Measurements from ENCODE around the gene LDLRAD3.

LDLRAD3 gene

DNA sequence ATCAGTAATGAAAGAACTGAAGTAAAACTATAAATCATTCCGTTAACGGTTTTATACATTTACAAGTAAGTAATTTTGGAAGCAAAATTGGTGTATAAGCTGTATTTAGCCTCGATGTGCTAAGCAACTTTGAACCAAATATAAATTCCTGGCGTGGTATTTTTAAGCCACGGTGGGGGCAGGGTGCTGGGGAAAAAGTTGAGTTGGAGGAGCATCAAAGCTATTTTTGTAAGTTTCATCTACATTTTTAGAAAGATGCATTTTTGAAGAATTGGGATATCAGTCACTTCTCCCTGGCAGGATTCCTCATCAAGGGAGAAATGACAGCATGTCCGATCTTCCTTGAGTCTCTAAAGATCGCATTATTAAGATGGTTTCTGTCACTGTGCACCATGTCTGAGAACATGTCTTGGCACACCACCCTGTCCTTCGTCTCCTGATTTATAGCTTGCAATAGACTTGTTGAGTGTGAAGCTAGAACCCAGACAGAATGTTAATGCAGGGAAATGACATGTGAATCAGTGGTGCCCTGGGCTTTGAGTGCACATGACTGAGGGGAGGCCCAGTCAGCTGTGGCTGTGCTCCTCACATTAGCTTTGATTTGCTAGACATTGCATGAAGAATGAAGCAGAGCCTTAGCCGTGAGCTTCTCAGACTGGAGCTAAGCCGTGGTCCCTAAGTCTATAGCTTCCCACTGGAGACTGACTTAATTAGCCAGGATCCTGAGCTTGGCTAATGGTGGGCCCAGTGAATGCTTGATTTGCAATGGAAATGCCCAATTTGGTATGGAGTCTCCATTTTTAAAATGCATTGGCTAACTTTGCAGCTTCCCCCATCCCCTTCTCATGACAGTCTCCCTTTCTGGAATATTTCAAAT lies 218.4 kb downstream of the LDLRAD3 start:
- no peaks in the 10 kb centered on the region for H4K20me1 ChIP-seq (ENCODE audit: insufficient read depth, low read length)
- TF ChIP-seq EZH2phosphoT487 (IDR thresholded peaks at IDR 0.05; ENCODE audit: low read depth) (no peak), CTCF (IDR thresholded peaks at IDR 0.05; ENCODE audit: low read depth, low read length) (no peak)
- no peaks in the 10 kb centered on the region for H3K36me3 ChIP-seq (replicated peaks; ENCODE audit: low read depth, low read length)
- H3K9me3 ChIP-seq (ENCODE audit: insufficient read depth, low read length) = no peaks in the 10 kb centered on the region
- no peak overlapping the region for H3K4me2 ChIP-seq (ENCODE audit: low read length)
- no peak overlapping the region for H3K27ac ChIP-seq (ENCODE audit: low read length)
- no peak overlapping the region for H2AFZ ChIP-seq (ENCODE audit: low read depth, low read length)
- no peak overlapping the region for H3K9ac ChIP-seq (ENCODE audit: low read length)
- no peaks in the 10 kb centered on the region for H3K79me2 ChIP-seq (ENCODE audit: low read length)
- no peaks in the 10 kb centered on the region for H3K4me1 ChIP-seq (ENCODE audit: low read length)
- H3K27me3 ChIP-seq (ENCODE audit: low read depth, low read length) = peaks cover 44% of the 10 kb centered on the region
- no peak overlapping the region for H3K4me3 ChIP-seq (ENCODE audit: low read length)

DNA sequence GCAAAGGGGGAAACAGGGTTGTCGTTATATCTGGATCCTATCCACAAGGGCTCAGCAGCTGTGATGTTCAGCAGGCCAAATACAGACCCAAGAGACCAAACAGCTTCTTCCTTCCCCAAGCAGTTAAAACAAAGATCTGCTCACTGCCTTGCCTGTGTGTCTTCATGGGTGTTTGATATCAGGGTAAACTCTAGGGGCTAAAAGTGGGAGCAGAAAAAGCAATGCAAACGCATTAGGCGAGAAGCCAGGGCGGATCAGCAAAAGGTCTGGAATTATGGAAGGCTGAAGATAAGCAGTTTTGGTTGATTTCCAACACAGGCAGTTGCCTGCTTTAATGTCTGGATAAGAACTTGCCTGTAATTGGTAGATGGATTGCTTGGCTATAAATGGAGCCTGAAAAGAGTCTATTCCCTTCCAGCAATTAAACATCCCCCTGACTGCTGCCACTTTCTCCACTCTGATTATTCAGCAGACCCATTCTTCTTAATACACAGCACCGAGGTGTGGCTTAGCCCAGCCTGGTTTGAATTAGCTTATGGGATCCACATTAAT lies 219.1 kb downstream of the LDLRAD3 start:
- Histone ChIP-seq H3K9me3 (ENCODE audit: insufficient read depth, low read length) (no peaks in the 10 kb centered on the region), H3K27me3 (ENCODE audit: low read depth, low read length) (peaks cover 44% of the 10 kb centered on the region), H3K79me2 (ENCODE audit: low read length) (no peaks in the 10 kb centered on the region), H2AFZ (ENCODE audit: low read depth, low read length) (no peak overlapping the region), H3K4me1 (ENCODE audit: low read length) (no peaks in the 10 kb centered on the region), H4K20me1 (ENCODE audit: insufficient read depth, low read length) (no peaks in the 10 kb centered on the region), H3K27ac (ENCODE audit: low read length) (no peak overlapping the region), H3K36me3 (replicated peaks; ENCODE audit: low read depth, low read length) (no peaks in the 10 kb centered on the region), H3K4me2 (ENCODE audit: low read length) (no peak overlapping the region), H3K9ac (ENCODE audit: low read length) (no peak overlapping the region), H3K4me3 (ENCODE audit: low read length) (no peak overlapping the region)
- TF ChIP-seq CTCF (IDR thresholded peaks at IDR 0.05; ENCODE audit: low read depth, low read length) (no peak), EZH2phosphoT487 (IDR thresholded peaks at IDR 0.05; ENCODE audit: low read depth) (no peak)

DNA sequence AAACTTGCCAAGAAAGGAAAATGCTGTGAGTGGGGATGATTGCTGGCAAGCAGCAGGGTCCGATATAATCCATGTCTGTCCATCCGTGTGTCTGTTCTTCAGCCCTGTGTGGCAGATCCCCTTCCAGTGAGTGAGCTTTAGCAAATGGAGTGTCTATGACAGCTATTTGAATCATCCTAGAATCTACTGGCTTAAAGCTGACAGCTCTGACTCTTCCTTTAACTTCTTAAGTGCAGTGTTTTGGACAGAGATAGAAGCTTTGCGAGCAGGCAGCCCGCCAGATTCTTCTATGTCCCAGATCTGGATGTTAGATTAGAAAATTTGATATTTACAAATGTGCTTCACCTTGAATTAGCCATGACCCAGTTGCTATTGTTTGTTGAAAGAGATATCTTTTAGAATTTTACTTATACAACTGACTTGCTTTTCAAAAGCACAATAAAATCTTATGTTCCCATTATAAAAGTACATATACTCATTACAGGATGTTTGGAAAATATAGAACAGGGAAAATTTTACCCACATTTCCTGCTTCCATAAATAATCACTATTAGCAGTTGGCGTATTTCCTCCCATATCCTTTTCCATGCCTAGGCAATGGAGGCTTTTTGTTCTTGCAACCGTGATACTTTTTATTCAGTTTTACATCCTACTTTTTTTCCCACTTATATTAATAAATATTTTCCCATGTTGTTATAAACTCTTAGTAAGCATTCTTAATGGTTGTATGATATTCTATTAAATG lies 220.8 kb downstream of the LDLRAD3 start:
- Histone ChIP-seq H3K9me3 (ENCODE audit: insufficient read depth, low read length) (no peaks in the 10 kb centered on the region), H3K27me3 (ENCODE audit: low read depth, low read length) (peaks cover 44% of the 10 kb centered on the region), H3K9ac (ENCODE audit: low read length) (no peak overlapping the region), H2AFZ (ENCODE audit: low read depth, low read length) (no peak overlapping the region), H3K4me1 (ENCODE audit: low read length) (no peaks in the 10 kb centered on the region), H3K27ac (ENCODE audit: low read length) (no peak overlapping the region), H3K4me3 (ENCODE audit: low read length) (no peak overlapping the region), H3K79me2 (ENCODE audit: low read length) (no peaks in the 10 kb centered on the region), H3K36me3 (replicated peaks; ENCODE audit: low read depth, low read length) (no peaks in the 10 kb centered on the region), H4K20me1 (ENCODE audit: insufficient read depth, low read length) (no peaks in the 10 kb centered on the region), H3K4me2 (ENCODE audit: low read length) (no peak overlapping the region)
- TF ChIP-seq CTCF (IDR thresholded peaks at IDR 0.05; ENCODE audit: low read depth, low read length) (no peak), EZH2phosphoT487 (IDR thresholded peaks at IDR 0.05; ENCODE audit: low read depth) (no peak)
